HCEC 1CT (cell line): ENCODE data around the gene TOMM20.

Source experiments
- DNase-seq: peaks from one replicate; pipeline ENCODE4 v3.0.0-alpha.2; 2017

Gene TOMM20

DNA sequence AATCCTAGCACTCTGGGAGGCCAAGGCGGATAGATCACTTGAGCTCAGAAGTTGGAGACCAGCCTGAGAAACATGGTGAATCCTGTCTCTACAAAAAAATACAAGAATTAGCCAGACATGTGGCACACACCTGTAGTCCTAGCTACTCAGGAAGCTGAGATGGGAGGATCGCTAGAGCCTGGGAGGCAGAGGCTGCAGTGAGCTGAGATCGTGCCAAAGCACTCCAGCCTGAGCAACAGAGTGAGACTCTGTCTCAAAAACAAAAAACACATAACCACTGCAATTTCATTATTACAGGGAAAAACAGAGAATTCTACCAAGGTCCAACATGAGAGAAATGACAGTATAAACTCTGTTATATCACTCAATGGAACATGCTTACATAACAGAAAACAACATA is 4.4 kb upstream of the TOMM20 start:
- no peak for DNase-seq

DNA sequence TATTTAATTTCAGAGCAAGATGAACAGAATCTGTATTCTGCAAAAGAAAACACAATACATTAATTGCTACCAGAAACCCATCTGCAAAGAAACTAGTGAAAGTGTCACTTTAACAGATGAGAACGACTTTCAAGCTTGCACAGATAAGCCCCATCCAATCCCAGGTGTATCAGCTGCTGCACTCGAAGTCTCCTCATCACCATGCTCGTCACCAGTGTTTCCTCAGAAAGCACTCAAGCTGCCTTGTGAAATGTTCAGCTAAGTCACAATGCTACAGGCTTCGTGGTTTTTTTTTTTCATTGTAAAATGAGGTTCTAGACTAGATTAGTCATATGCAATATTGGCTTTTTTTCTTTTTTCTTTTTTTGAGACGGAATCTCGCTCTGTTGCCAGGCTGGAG is 3.3 kb upstream of the TOMM20 start:
- DNase-seq = no peak

DNA sequence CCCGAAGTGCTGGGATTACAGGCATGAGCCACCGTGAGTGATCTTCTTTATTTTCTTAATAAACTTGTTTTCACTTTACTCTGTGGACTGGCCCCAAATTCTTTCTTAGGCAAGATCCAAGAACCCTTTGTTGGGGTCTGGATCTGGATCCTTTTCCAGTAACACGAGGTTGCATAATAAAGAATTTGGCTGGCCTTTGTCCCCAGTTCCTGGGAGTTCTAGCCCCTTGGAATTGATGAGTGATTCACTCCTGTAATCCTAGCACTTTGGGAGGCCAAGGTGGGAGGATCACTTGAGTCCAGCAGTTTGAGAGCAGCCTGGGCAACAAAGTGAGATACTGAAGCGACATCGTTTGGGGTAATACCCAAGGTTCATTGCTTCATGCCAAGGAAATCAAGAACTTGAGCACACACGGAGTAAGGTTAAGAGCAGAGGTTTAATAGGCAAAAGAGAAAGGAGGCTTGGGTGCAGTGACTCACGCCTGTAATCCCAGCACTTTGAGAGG is 2.2 kb upstream of the TOMM20 start:
- no peak for DNase-seq

DNA sequence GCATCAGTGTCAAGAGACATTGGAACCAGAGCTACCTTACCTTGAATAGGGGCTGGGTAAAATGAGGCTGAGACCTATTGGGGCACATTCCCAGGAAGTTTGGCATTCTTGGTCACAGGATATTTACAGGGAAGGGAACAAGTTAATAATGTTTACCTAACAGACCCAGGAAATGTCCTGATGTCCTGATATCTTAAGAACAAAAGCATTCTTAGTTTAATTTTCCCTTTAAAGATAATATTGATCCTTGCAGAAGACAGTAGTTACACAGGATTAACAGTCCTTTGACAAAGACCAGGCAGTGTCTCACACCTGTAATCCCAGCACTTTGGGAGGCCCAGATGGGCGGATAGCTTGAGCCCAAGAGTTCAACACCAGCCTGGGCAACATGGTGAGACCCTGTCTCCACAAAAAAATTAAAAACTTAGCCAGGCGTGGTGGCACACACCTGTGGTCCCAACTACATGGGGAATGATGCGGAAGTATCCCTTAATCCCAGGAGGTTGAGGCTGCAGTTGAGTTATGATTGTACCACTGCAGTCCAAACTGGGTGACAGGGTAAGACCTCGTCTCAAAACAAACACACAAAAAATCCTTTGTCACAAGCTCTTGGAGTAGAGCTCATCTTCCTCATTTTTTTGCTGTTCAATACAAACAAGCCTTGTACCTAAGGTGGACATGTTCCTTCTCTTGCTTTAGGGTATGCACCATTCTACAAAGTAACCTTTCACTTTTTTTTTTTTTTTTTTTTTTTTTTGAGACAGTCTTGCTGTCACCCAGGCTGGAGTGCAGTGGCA is 1.3 kb upstream of the TOMM20 start:
- no peak for DNase-seq

DNA sequence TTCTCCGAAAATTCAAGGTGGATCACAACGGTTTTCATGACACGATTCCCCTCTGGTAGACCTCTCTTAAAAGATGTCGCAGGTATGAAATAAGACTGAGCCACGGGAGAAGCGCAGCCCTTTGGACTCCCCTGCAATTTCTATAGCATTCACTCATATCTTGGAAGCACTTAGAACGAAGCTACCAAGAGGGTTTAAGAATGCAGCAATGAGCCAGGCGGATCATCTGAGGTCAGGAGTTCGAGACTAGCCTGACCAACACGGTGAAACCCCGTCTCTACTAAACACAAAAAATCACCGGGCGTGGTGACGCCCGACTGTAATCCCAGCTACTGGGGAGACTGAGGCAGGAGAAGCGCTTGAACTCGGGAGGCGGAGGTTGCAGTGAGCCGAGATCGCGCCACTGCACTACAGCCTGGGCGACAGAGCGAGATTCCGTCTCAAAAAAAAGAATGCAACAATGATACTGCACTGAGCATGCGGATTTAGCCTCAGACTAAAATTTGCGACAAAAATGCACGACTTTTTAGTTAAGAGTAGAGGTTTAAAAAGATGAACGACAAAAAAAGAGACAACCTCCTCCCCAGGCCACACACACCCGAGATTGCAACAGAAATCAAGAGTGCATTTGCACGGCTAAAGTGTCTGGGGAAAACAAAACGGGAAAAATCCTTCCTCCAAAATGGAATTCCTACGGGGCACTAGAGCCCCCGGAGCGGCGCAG is 743 bp downstream of the TOMM20 start:
- DNase-seq = peak; percentile 26

DNA sequence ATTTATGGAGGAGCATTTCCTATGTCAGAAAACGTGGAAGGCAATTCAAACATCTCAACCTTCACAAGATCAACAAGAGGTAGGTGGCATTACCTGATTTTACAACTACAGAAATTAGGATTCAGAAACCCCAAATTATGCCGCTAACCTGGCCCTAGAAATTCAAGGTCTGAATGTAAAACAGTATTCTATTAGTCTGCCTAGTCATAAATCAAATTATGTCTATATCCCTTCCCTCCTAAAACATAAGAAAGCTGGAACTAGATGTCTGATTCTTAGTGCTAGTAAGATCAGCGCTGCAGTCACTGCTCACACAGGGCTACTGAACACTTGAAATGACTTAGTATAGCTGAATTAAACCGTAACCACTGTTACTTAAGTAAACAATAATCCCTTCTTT is 1.4 kb downstream of the TOMM20 start:
- no peak for DNase-seq

DNA sequence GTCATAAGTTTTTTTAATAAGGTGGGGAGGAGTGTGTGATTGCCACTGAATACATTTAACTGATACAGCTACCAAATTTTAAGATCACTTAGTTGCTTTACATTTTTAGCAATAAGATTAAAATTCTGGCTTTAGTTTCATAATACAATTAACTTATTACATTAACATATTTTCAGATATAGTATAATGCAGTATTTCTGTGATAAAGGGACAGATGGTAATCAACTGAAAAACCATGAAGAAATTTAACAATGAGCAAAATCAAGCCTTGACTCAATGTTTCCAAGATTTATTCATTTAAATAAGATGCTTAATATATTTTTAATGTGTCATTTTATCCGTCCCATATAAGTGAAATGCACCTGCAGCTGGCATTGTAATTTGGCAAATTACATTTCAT is 4.0 kb downstream of the TOMM20 start:
- DNase-seq = no peak

DNA sequence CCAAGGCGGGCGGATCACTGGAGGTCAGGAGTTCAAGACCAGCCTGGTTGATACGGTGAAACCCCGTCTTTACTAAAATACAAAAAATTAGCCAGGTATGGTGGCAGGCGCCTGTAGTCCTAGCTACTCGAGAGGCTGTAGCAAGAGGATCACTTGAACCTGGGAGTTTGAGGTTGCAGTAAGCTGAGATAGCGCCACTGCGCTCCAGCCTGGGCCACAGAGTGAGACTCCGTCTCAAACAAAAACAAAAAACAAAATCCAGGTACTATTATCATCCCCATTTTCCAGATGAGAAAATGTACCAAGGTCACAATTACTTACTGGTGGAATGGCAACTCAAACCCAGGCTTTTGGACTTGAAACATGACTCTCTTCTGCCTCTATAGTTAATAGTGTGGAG is 4.5 kb downstream of the TOMM20 start:
- DNase-seq = no peak

DNA sequence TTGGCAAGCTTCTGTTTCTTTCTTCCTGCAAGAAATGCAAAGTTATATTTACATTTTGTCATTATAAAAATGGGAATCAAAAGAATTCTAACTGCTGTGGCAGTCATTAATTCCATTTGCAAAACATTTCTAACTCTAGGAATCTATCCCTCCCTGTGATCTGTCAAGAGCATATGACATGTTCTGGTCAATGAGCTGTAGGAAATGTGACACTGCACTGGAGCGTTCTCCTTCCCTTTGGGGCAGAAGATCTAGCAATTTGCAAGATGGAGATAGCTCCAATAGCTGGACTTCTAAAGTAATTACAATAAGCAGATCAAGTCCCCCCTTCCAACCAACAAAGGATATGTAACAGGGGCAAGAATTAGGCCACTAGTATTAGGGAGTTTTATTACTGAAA is 6.3 kb downstream of the TOMM20 start:
- no peak for DNase-seq

DNA sequence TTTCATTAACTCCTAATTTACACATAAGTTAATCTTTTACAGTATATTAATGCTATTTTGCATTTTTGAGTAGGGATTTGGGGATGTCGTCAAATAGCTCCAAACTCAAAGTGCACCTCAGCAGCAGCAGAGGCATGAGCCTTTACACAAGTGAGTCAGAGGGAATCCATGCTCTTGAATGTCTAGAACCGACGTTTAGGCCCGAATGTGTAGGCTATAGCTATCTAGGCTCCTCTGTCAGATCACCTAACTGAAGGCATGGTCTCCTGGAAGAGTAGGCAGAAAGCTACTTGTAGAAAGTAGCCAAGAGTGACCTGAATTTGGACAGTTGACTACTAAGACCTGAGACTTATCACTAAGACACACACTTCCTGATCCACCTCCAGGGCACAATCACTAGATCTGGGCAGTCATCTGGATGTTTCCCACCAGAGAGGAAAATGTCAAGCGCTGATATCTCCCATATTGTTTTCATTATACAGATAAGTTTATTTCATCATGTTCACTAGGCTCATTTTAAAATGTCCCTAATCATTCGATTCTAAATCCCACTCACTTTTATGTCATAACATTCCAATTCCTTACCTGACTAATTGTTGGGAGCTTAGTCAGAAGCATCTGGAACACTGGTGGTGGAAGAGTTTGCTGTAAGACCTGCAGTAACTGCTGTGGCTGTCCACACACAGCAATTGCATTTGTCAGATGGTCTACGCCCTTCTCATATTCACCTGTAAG is 15.3 kb downstream of the TOMM20 start:
- DNase-seq = no peak

DNA sequence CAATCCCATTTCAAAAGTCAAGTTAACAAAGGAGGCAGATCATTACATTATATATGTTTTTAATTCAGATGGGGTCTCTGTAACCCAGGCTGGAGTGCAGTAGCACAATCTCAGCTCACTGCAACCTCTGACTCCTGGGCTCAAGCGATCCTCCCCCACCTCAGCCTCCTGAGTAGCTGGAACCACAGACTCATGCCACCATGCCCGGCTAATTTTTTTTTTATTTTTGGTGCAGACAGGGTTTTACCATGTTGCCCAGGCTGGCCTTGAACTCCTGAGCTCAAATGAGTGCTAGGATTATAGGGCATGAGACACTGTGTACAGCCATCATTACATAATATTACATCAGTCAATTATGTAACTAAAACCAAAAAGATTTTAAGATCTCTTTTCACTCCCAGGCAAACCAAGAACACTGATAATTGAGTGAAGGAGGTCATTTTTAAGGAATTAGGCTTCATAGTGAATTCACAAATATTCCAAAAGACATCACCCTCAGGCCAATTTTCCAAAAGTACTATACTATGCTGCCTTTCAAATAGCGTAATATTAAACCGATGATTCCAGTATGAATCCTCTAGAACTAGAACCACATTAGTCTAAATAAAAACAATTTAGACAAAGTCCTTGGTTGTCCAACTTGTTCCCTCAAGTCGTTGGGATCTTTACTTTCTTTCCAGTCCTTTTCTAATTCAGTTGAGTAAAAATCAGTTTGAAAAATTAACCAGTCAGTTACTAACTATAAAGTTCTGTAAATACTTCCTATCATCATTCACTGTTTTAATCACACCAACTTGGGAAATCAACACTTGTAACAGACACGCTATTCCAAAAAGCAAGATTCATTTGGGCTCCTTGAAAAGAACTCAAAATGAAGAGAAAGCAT is 16.1 kb downstream of the TOMM20 start:
- DNase-seq = no peak

- no peak for DNase-seq
Observed at GRCh38 chr1:235111107-235111506, 17.5 kb downstream of the TOMM20 start.

DNA sequence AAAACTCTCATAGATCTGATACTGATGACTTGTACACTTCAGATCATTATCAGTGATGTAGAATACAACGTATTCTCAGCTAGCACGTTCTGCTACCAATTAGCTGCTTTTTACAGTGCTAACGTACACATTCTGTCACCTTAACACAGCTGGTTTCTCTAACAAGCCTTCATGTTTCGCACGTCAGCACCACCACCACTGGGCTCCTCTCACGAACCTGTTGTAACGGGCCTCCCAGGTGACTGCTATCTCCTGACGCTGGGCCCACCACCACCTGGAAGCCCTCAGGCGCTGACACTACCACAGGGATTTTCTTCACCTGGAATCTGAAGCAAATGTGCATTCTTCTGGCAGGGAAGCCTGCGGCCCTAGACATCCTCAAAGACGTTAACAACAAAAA is 19.8 kb downstream of the TOMM20 start:
- DNase-seq = no peak

- no peak for DNase-seq
Observed at GRCh38 chr1:235108185-235108593, 20.4 kb downstream of the TOMM20 start.

DNA sequence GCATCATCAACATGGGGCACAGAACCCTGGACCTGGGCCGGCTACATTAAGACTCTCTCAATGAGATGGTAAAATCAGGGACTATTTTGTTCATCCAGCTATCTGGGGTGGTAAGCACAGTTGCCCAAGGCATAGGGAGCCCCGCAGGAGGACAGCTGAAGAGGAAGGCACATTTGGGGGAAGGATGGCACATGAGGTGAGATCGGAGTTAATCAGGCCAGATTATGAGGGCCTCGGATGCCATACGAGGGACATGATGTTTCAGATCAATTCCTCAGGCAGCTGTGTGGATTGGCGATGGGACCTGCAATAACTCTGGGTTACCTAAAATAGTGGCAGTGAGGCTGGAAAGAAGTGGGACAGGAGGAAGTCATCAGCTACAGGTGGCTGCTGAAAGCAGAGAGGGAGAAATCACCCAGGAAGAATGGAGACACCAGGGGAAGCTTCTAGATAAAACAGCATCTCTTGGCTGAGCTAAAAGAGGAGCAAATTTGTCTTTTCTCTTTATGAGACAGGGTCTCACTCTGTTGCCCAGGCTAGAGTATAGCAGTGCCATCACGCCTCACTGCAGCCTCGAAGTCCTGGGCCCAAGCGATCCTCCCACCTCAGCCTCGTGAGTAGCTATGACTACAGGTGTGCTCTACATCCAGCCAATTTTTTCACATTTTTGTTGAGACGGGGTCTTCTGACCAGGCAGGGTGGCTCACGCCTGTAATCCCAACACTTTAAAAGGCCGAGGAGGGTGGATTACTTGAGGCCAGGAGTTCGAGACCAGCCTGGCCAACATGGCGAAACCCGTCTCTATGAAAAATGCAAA is 21.1 kb downstream of the TOMM20 start:
- no peak for DNase-seq

DNA sequence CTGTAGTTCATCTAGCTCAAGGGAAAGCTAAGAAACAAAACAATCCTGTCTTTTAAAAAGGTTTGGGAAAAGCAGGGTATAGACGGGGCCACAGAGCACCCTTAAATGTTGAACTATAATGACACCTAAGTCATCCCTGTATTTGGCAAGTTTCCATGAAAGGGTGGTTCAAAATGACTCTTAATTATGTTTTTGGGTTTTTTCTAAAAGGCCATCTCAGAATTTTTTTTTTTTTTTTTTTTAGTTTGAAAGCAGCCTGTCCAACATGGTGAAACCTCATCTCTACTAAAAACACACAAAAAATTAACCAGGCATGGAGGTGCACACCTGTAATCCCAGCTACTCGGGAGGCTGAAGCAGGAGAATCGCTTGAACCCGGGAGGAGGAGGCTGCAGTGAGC is 22.2 kb downstream of the TOMM20 start:
- no peak for DNase-seq

- DNase-seq = peak; percentile 45
Observed at GRCh38 chr1:235105051-235106043, 23.3 kb downstream of the TOMM20 start.

DNA sequence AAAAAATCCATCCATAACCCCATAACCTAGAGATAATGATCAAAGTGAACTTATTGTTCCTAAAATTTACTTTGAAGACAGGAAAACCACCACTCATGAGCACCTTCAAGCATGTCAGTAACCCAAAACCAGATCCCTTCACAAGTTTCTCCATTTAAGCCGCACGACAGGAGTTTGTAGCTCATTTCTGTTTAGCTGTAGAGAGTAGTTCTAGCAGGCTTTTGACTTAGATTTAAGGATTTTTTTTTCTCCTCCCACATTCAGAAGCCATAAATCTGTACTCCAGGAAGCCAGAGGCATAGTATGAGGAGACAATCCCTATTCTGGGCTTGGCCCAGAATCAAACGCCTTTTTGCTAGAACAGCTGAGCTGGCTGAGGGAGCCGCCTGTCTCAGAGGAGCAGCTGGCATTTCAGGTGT is 25.6 kb downstream of the TOMM20 start:
- DNase-seq = no peak

GRCh38 chr1:235102259-235102582 is 26.4 kb downstream of the TOMM20 start:
- no peak for DNase-seq

DNA sequence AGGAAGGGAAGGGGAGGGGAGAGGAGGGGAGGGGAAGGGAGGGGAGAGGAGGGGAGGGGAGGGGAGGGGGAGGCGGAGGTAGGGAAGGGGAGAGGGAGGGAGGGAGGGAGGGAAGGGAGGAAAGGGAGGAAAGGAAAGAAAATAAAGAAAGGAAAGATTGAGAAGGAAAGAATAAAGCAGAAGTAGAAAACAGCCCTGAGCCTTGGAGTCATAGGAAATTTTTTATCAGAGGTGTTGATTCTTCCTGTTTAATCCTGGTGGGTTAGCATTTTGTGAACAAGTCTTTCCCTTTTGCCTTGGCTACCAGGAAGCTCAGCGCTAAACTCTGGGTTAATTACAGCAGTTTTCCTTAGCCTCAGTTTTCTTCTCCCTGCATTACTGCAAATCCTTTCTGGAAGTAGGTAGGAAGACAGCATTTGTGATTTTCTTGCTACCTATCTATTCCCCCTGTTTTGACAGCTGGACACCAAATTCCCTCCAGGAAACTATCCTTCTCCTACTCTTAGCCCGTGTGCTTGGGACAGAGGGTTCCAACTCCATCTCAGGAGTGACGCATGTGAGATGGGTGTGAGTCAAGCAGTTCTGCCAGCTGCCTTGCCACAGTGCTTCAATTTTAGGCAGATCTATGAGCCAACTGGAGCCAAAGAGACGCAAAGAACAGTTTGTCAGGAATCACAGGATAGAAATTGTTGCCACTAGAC is 26.9 kb downstream of the TOMM20 start:
- DNase-seq = no peak
